DND-41 (cell line): Measurements from ENCODE around the gene SMARCD3.

ENCODE experiments used
- ATAC-seq: fragments of 200-7000 bp; cut with Tn5 transposase; 3 replicates; pipeline ENCODE4 v1.9.1; 2021; ENCODE audit warnings: low read depth; ENCODE audit not compliant: insufficient read depth
- DNase-seq: peaks from one replicate; pipeline ENCODE4 v3.0.0-alpha.2; 2020
- H2AFZ ChIP-seq: 2 replicates; pipeline ENCODE4 v1.6.0; 2012; ENCODE audit warnings: low read depth, low read length
- H3K27ac ChIP-seq: 2 replicates; pipeline ENCODE4 v1.5.1; 2012; ENCODE audit warnings: low read length, inconsistent platforms
- H3K27me3 ChIP-seq: fragments of 200-600 bp; sonication (generic); 2 replicates; pipeline ENCODE4 v1.6.0; 2012; ENCODE audit warnings: low read length, mild to moderate bottlenecking, inconsistent platforms; ENCODE audit not compliant: insufficient read depth, poor library complexity
- H3K36me3 ChIP-seq: 2 replicates; pipeline ENCODE4 v1.5.1; 2012; ENCODE audit warnings: low read length, inconsistent platforms; ENCODE audit not compliant: insufficient read depth
- H3K4me1 ChIP-seq: 2 replicates; pipeline ENCODE4 v1.5.1; 2012; ENCODE audit warnings: mild to moderate bottlenecking, low read length; ENCODE audit not compliant: insufficient read depth
- H3K4me2 ChIP-seq: 2 replicates; pipeline ENCODE4 v1.6.0; 2012; ENCODE audit warnings: mild to moderate bottlenecking, moderate library complexity, low read length, inconsistent platforms; ENCODE audit not compliant: insufficient read depth
- H3K4me3 ChIP-seq, 2 experiments: fragments of 200-600 bp in 1 of 2; shearing (Covaris generic) in 1 of 2; 2 replicates each; pipeline ENCODE4 v1.5.1; 2012 to 2016; ENCODE audit warnings: inconsistent platforms in 2 of 2, low read length in 2 of 2, mild to moderate bottlenecking in 2 of 2, low read depth in 1 of 2, moderate library complexity in 1 of 2
- H3K79me2 ChIP-seq: 2 replicates; pipeline ENCODE4 v1.6.0; 2012; ENCODE audit warnings: low read length, inconsistent platforms; ENCODE audit not compliant: insufficient read depth
- H3K9ac ChIP-seq: 2 replicates; pipeline ENCODE4 v1.6.0; 2012; ENCODE audit warnings: low read depth, mild to moderate bottlenecking, inconsistent platforms, low read length, moderate library complexity
- H3K9me3 ChIP-seq: 2 replicates; pipeline ENCODE4 v1.5.1; 2012; ENCODE audit warnings: low read length, moderate library complexity, mild to moderate bottlenecking, inconsistent platforms; ENCODE audit not compliant: insufficient read depth, severe bottlenecking
- H4K20me1 ChIP-seq: 2 replicates; pipeline ENCODE4 v1.6.0; 2012; ENCODE audit warnings: low read length; ENCODE audit not compliant: insufficient read depth
- CTCF ChIP-seq: IDR thresholded peaks from 2 replicates; pipeline ENCODE4 v1.5.1; 2012; ENCODE audit warnings: borderline replicate concordance, low read length, moderate library complexity, mild to moderate bottlenecking; ENCODE audit not compliant: poor library complexity, severe bottlenecking; ENCODE audit errors: extremely low read depth
- EZH2 ChIP-seq: IDR thresholded peaks from 3 replicates; pipeline ENCODE4 v1.6.1; 2012; ENCODE audit warnings: borderline replicate concordance, low read depth, mild to moderate bottlenecking, moderate library complexity, low read length, inconsistent platforms; ENCODE audit not compliant: severe bottlenecking

Gene SMARCD3

GRCh38 chr7:151251328-151251688 lies 2.8 kb upstream of the SMARCD3 start:
- ATAC-seq, result peak; percentile 22
- no peaks in the 10 kb centered on the region for H3K79me2 ChIP-seq
- H3K4me3 ChIP-seq, result peak overlapping the region in 1 of 2 experiments; percentile 48; a peak in 2 of 4 replicates
- H3K9ac ChIP-seq, result peak overlapping the region; percentile 28; the same call in 1 of the 2 replicates
- TF ChIP-seq EZH2 (peak; percentile 94), CTCF (no peak)
- H3K4me1 ChIP-seq, result peaks cover 33% of the 10 kb centered on the region
- H3K27ac ChIP-seq, result no peak overlapping the region
- peak overlapping the region; percentile 57 for H3K4me2 ChIP-seq
- no peak for DNase-seq
- H3K9me3 ChIP-seq, result no peaks in the 10 kb centered on the region
- peak overlapping the region; percentile 54 for H2AFZ ChIP-seq
- H4K20me1 ChIP-seq, result peaks cover 32% of the 10 kb centered on the region
- no peaks in the 10 kb centered on the region for H3K36me3 ChIP-seq
- peaks cover 93% of the 10 kb centered on the region for H3K27me3 ChIP-seq

- Histone ChIP-seq H3K9ac (no peak overlapping the region), H3K4me3 (no peak overlapping the region)
These were observed 2.0 kb upstream of the SMARCD3 start for GRCh38 chr7:151250181-151251132.

GRCh38 chr7:151249732-151250072 lies 1.2 kb upstream of the SMARCD3 start:
- H3K79me2 ChIP-seq, result no peaks in the 10 kb centered on the region
- no peak overlapping the region for H3K4me3 ChIP-seq
- H3K36me3 ChIP-seq, result no peaks in the 10 kb centered on the region
- no peak overlapping the region for H3K27ac ChIP-seq
- no peak overlapping the region for H3K4me2 ChIP-seq
- H3K27me3 ChIP-seq, result peaks cover 99% of the 10 kb centered on the region
- peaks cover 40% of the 10 kb centered on the region for H3K4me1 ChIP-seq
- peaks cover 28% of the 10 kb centered on the region for H4K20me1 ChIP-seq
- H2AFZ ChIP-seq, result no peak overlapping the region
- DNase-seq (no peak), ATAC-seq (no peak)
- no peaks in the 10 kb centered on the region for H3K9me3 ChIP-seq
- TF ChIP-seq CTCF (no peak), EZH2 (no peak)
- no peak overlapping the region for H3K9ac ChIP-seq

More at GRCh38 chr7:151250181-151251132, 2.0 kb upstream of the SMARCD3 start:
- H3K9me3 ChIP-seq, result no peaks in the 10 kb centered on the region
- DNase-seq (no peak), ATAC-seq (no peak)
- peaks cover 99% of the 10 kb centered on the region for H3K27me3 ChIP-seq
- no peak overlapping the region; the same call in 1 of the 2 replicates for H3K4me2 ChIP-seq
- H3K79me2 ChIP-seq, result no peaks in the 10 kb centered on the region
- no peak overlapping the region for H3K27ac ChIP-seq
- H3K4me1 ChIP-seq, result peaks cover 33% of the 10 kb centered on the region
- H2AFZ ChIP-seq, result no peak overlapping the region
- TF ChIP-seq EZH2, result no peak
- no peak for TF ChIP-seq CTCF
- no peaks in the 10 kb centered on the region for H3K36me3 ChIP-seq
- peaks cover 34% of the 10 kb centered on the region for H4K20me1 ChIP-seq
